GM12873 (cell line): ENCODE results near the gene PCTP.

Experiments
- CTCF ChIP-seq: IDR thresholded peaks from 2 replicates; pipeline ENCODE4 v1.5.1; 2012; ENCODE audit warnings: low read depth, mild to moderate bottlenecking, moderate library complexity, low read length, control low read depth; ENCODE audit not compliant: insufficient read depth; ENCODE audit errors: missing control alignments

Gene PCTP

GRCh38 chr17:55760643-55761355, 9.9 kb downstream of the PCTP start:
- TF ChIP-seq CTCF = no peak

- no peak for TF ChIP-seq CTCF
Observed at GRCh38 chr17:55762086-55762858, 11.4 kb downstream of the PCTP start.

- TF ChIP-seq CTCF = no peak
Observed at GRCh38 chr17:55763856-55764255, 13.0 kb downstream of the PCTP start.

- TF ChIP-seq CTCF = no peak
Observed at GRCh38 chr17:55764610-55765009, 13.8 kb downstream of the PCTP start.

GRCh38 chr17:55765472-55765871, 14.6 kb downstream of the PCTP start:
- no peak for TF ChIP-seq CTCF

GRCh38 chr17:55768936-55769624, 18.2 kb downstream of the PCTP start:
- TF ChIP-seq CTCF = no peak

- no peak for TF ChIP-seq CTCF
Observed at GRCh38 chr17:55769625-55770000, 18.8 kb downstream of the PCTP start.
